HEK293 (cell line): Measurements from ENCODE around the gene HLA-DMB.
A peak's percentile ranks its signal among the peaks of the same experiment; 100 is the strongest.

Experiments
- CTCF ChIA-PET: fragments of 350-600 bp; formaldehyde crosslinking; extraction: SDS; loops from one replicate; lab custom pipeline; 2021; ENCODE audit warnings: antibody characterized with exemption; lab: Yijun Ruan, JAX
- POLR2A ChIA-PET: fragments of 300-600 bp; formaldehyde crosslinking; extraction: SDS; loops from one replicate; lab custom pipeline; 2020; ENCODE audit warnings: antibody characterized with exemption, inconsistent platforms; lab: Yijun Ruan, JAX
- H3K27ac ChIP-seq: fragments of 200-500 bp; sonication (Bioruptor generic); 2 replicates; pipeline ENCODE4 v1.5.1; 2014; ENCODE audit warnings: low read depth, low read length, control low read depth, inconsistent platforms; ENCODE audit errors: extremely low read depth
- H3K36me3 ChIP-seq, 2 experiments: fragments of 200-500 bp in 1 of 2; sonication (Bioruptor generic) in 1 of 2; 1 replicate in 1 of 2; 2 replicates in 1 of 2; pipeline ENCODE4 v1.5.1; 2014 to 2017; ENCODE audit warnings: inconsistent platforms in 2 of 2, low read length in 2 of 2; ENCODE audit not compliant: control insufficient read depth in 2 of 2, insufficient read depth in 1 of 2
- H3K4me1 ChIP-seq: fragments of 200-500 bp; sonication (Bioruptor generic); 2 replicates; pipeline ENCODE4 v1.5.1; 2014; ENCODE audit warnings: mild to moderate bottlenecking, low read length, inconsistent platforms; ENCODE audit not compliant: control insufficient read depth, insufficient read depth
- H3K4me3 ChIP-seq: 2 replicates; pipeline ENCODE4 v1.5.1; 2011; ENCODE audit warnings: low read depth, mild to moderate bottlenecking, control low read depth, low read length, moderate library complexity
- H3K9me3 ChIP-seq: fragments of 200-500 bp; sonication (Bioruptor generic); 2 replicates; pipeline ENCODE4 v1.5.1; 2014; ENCODE audit warnings: low read depth, low read length, inconsistent platforms; ENCODE audit not compliant: control insufficient read depth, insufficient read depth
- FEZF1 ChIP-seq: fragments of 450-650 bp; formaldehyde crosslinking; IDR thresholded peaks from 2 replicates; pipeline ENCODE4 v1.5.1; 2016; ENCODE audit warnings: missing biosample characterization, missing genetic modification characterization
- IKZF3 ChIP-seq: fragments of 450-650 bp; IDR thresholded peaks from 2 replicates; pipeline ENCODE4 v1.5.0; 2018; ENCODE audit warnings: missing biosample characterization, mild to moderate bottlenecking, missing genetic modification characterization, moderate library complexity
- KLF17 ChIP-seq: fragments of 450-650 bp; formaldehyde crosslinking; IDR thresholded peaks from 2 replicates; pipeline ENCODE4 v1.5.1; 2016; ENCODE audit warnings: missing biosample characterization, missing genetic modification characterization
- KLF9 ChIP-seq: fragments of 450-650 bp; formaldehyde crosslinking; IDR thresholded peaks from 2 replicates; pipeline ENCODE4 v1.5.1; 2016; ENCODE audit warnings: missing biosample characterization, missing genetic modification characterization, low read depth
- WT1 ChIP-seq: fragments of 450-650 bp; formaldehyde crosslinking; IDR thresholded peaks from 2 replicates; pipeline ENCODE4 v1.5.1; 2016; ENCODE audit warnings: missing biosample characterization, missing genetic modification characterization
- ZFP3 ChIP-seq: fragments of 450-650 bp; formaldehyde crosslinking; IDR thresholded peaks from 2 replicates; pipeline ENCODE4 v1.5.1; 2016; ENCODE audit warnings: low read depth, missing biosample characterization, missing genetic modification characterization
- ZNF133 ChIP-seq: fragments of 450-650 bp; formaldehyde crosslinking; IDR thresholded peaks from 2 replicates; pipeline ENCODE4 v1.5.1; 2016; ENCODE audit warnings: missing biosample characterization, missing genetic modification characterization
- ZNF140 ChIP-seq: fragments of 450-650 bp; formaldehyde crosslinking; IDR thresholded peaks from 2 replicates; pipeline ENCODE4 v1.5.1; 2016; ENCODE audit warnings: missing biosample characterization, missing genetic modification characterization
- ZNF18 ChIP-seq: fragments of 450-650 bp; formaldehyde crosslinking; IDR thresholded peaks from 2 replicates; pipeline ENCODE4 v1.5.1; 2016; ENCODE audit warnings: missing biosample characterization, missing genetic modification characterization
- ZNF398 ChIP-seq: fragments of 450-650 bp; formaldehyde crosslinking; IDR thresholded peaks from 2 replicates; pipeline ENCODE4 v1.5.1; 2017; ENCODE audit warnings: missing biosample characterization, missing genetic modification characterization
- ZNF514 ChIP-seq: fragments of 450-650 bp; formaldehyde crosslinking; IDR thresholded peaks from 2 replicates; pipeline ENCODE4 v1.5.1; 2016; ENCODE audit warnings: missing biosample characterization, missing genetic modification characterization
- ZNF518A ChIP-seq: fragments of 450-650 bp; formaldehyde crosslinking; conservative IDR thresholded peaks from 2 replicates; pipeline ENCODE4 v1.5.1; 2016; ENCODE audit warnings: low read depth, missing biosample characterization, missing genetic modification characterization
- ZNF571 ChIP-seq: fragments of 450-650 bp; formaldehyde crosslinking; IDR thresholded peaks from 2 replicates; pipeline ENCODE4 v1.5.0; 2017; ENCODE audit warnings: missing biosample characterization, missing genetic modification characterization
- ZNF600 ChIP-seq: fragments of 450-650 bp; formaldehyde crosslinking; IDR thresholded peaks from 2 replicates; pipeline ENCODE4 v1.5.1; 2016; ENCODE audit warnings: missing biosample characterization, missing genetic modification characterization
- ZNF707 ChIP-seq: fragments of 450-650 bp; formaldehyde crosslinking; IDR thresholded peaks from 2 replicates; pipeline ENCODE4 v1.5.1; 2016; ENCODE audit warnings: missing biosample characterization, missing genetic modification characterization
- ZNF747 ChIP-seq: fragments of 450-650 bp; formaldehyde crosslinking; IDR thresholded peaks from 2 replicates; pipeline ENCODE4 v1.5.1; 2016; ENCODE audit warnings: missing biosample characterization, missing genetic modification characterization
- ZSCAN16 ChIP-seq: fragments of 450-650 bp; formaldehyde crosslinking; IDR thresholded peaks from 2 replicates; pipeline ENCODE4 v1.5.1; 2016; ENCODE audit warnings: missing biosample characterization, missing genetic modification characterization
- TF ChIP-seq, protein P1 (sequence below): fragments of 450-650 bp; IDR thresholded peaks from 2 replicates; pipeline ENCODE4 v1.5.1; 2018; ENCODE audit warnings: missing biosample characterization, missing genetic modification characterization
- TF ChIP-seq, protein P2 (sequence below): fragments of 450-650 bp; formaldehyde crosslinking; IDR thresholded peaks from 2 replicates; pipeline ENCODE4 v1.5.1; 2016; ENCODE audit warnings: missing biosample characterization, missing genetic modification characterization, borderline replicate concordance

HLA-DMB gene

GRCh38 chr6:32982702-32983492 is 42.1 kb upstream of the HLA-DMB start:
- CTCF ChIA-PET, result interaction anchor here (0.6 to 11.4 kb wide), 14 partner anchors 11 to 166 kb away, joined by 4 to 250 read pairs (median 38); partner anchors contain the start of genes BRD2, HLA-DMA and TAP2
- Histone ChIP-seq H3K9me3 (no peaks in the 10 kb centered on the region), H3K4me3 (no peak overlapping the region), H3K27ac (0 out of 2 replicates have a peak overlapping the region, but pooled peaks have one; percentile 14), H3K4me1 (peaks cover 10% of the 10 kb centered on the region), H3K36me3 (peaks cover 34 to 38% of the 10 kb centered on the region in 2 experiments)
- POLR2A ChIA-PET, result interaction anchor here (0.7 to 7.7 kb wide), 6 partner anchors 12 to 351 kb away, joined by 3 to 405 read pairs (median 10); partner anchors contain the start of genes BRD2, HLA-DMA and TAP2
- TF ChIP-seq FEZF1 (tag by site-specific recombination) (peak; percentile 99), KLF9 (no peak), ZNF133 (no peak), ZNF747 (tag by site-specific recombination) (no peak), WT1 (peak; percentile 49; the same call in 1 of the 2 replicates), ZNF707 (tag by site-specific recombination) (no peak), IKZF3 (tag by site-specific recombination) (peak; percentile 69; the same call in 1 of the 2 replicates), ZNF140 (tag by site-specific recombination) (no peak), ZNF514 (no peak), ZFP3 (tag by site-specific recombination) (no peak), ZNF398 (tag by site-specific recombination) (0 out of 2 replicates have a peak, but pooled peaks have one; percentile 36), KLF17 (no peak), ZNF571 (tag by site-specific recombination) (no peak), ZNF600 (peak; percentile 25; the same call in 1 of the 2 replicates), ZNF518A (no peak), ZSCAN16 (tag by site-specific recombination) (peak; percentile 42; the same call in 1 of the 2 replicates), ZNF18 (tag by site-specific recombination) (0 out of 2 replicates have a peak, but pooled peaks have one; percentile 47)
- TF ChIP-seq, protein P1, sequence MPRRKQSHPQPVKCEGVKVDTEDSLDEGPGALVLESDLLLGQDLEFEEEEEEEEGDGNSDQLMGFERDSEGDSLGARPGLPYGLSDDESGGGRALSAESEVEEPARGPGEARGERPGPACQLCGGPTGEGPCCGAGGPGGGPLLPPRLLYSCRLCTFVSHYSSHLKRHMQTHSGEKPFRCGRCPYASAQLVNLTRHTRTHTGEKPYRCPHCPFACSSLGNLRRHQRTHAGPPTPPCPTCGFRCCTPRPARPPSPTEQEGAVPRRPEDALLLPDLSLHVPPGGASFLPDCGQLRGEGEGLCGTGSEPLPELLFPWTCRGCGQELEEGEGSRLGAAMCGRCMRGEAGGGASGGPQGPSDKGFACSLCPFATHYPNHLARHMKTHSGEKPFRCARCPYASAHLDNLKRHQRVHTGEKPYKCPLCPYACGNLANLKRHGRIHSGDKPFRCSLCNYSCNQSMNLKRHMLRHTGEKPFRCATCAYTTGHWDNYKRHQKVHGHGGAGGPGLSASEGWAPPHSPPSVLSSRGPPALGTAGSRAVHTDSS (tag by site-specific recombination), result no peak
- TF ChIP-seq, protein P2, sequence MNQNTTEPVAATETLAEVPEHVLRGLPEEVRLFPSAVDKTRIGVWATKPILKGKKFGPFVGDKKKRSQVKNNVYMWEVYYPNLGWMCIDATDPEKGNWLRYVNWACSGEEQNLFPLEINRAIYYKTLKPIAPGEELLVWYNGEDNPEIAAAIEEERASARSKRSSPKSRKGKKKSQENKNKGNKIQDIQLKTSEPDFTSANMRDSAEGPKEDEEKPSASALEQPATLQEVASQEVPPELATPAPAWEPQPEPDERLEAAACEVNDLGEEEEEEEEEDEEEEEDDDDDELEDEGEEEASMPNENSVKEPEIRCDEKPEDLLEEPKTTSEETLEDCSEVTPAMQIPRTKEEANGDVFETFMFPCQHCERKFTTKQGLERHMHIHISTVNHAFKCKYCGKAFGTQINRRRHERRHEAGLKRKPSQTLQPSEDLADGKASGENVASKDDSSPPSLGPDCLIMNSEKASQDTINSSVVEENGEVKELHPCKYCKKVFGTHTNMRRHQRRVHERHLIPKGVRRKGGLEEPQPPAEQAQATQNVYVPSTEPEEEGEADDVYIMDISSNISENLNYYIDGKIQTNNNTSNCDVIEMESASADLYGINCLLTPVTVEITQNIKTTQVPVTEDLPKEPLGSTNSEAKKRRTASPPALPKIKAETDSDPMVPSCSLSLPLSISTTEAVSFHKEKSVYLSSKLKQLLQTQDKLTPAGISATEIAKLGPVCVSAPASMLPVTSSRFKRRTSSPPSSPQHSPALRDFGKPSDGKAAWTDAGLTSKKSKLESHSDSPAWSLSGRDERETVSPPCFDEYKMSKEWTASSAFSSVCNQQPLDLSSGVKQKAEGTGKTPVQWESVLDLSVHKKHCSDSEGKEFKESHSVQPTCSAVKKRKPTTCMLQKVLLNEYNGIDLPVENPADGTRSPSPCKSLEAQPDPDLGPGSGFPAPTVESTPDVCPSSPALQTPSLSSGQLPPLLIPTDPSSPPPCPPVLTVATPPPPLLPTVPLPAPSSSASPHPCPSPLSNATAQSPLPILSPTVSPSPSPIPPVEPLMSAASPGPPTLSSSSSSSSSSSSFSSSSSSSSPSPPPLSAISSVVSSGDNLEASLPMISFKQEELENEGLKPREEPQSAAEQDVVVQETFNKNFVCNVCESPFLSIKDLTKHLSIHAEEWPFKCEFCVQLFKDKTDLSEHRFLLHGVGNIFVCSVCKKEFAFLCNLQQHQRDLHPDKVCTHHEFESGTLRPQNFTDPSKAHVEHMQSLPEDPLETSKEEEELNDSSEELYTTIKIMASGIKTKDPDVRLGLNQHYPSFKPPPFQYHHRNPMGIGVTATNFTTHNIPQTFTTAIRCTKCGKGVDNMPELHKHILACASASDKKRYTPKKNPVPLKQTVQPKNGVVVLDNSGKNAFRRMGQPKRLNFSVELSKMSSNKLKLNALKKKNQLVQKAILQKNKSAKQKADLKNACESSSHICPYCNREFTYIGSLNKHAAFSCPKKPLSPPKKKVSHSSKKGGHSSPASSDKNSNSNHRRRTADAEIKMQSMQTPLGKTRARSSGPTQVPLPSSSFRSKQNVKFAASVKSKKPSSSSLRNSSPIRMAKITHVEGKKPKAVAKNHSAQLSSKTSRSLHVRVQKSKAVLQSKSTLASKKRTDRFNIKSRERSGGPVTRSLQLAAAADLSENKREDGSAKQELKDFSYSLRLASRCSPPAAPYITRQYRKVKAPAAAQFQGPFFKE (tag by site-specific recombination), result no peak
